ENCODE results near the gene AP1G1. TPM values are rescaled to one million over a fixed set of nuclear protein-coding genes. Genes with fewer than 3 reads are reported as not detected.

AP1G1 gene
- total RNA-seq, 1 donor from 2014 or later: 72.7 TPM

- peak; percentile 81 for TF ChIP-seq CTCF (IDR thresholded peaks at IDR 0.05)
- peaks cover 51% of the 10 kb centered on the region for H3K36me3 Mint-ChIP-seq (ENCODE audit: unreplicated experiment)
- H3K4me1 Mint-ChIP-seq (ENCODE audit: unreplicated experiment): no peaks in the 10 kb centered on the region
- H3K27ac Mint-ChIP-seq (ENCODE audit: unreplicated experiment): no peak overlapping the region
- no peaks in the 10 kb centered on the region for H3K27me3 Mint-ChIP-seq (ENCODE audit: unreplicated experiment)
- no peak overlapping the region for H3K4me3 Mint-ChIP-seq (ENCODE audit: unreplicated experiment)
- DNase-seq (ENCODE audit: extremely low spot score, unreplicated experiment): no peak
- H3K9me3 Mint-ChIP-seq (ENCODE audit: unreplicated experiment): no peaks in the 10 kb centered on the region
These were observed 62.1 kb downstream of the AP1G1 start for GRCh38 chr16:71746442-71747046.

- no peak overlapping the region for H3K4me3 Mint-ChIP-seq (ENCODE audit: unreplicated experiment)
- DNase-seq (ENCODE audit: extremely low spot score, unreplicated experiment): no peak
- no peaks in the 10 kb centered on the region for H3K4me1 Mint-ChIP-seq (ENCODE audit: unreplicated experiment)
- no peaks in the 10 kb centered on the region for H3K27me3 Mint-ChIP-seq (ENCODE audit: unreplicated experiment)
- no peaks in the 10 kb centered on the region for H3K9me3 Mint-ChIP-seq (ENCODE audit: unreplicated experiment)
- peaks cover 51% of the 10 kb centered on the region for H3K36me3 Mint-ChIP-seq (ENCODE audit: unreplicated experiment)
- TF ChIP-seq CTCF (IDR thresholded peaks at IDR 0.05): no peak
- no peak overlapping the region for H3K27ac Mint-ChIP-seq (ENCODE audit: unreplicated experiment)
These were observed 69.8 kb downstream of the AP1G1 start for GRCh38 chr16:71738855-71739254.

GRCh38 chr16:71737501-71737900 is 71.1 kb downstream of the AP1G1 start:
- TF ChIP-seq CTCF (IDR thresholded peaks at IDR 0.05): no peak
- Mint-ChIP-seq H3K9me3 (ENCODE audit: unreplicated experiment) (no peaks in the 10 kb centered on the region), H3K27ac (ENCODE audit: unreplicated experiment) (no peak overlapping the region), H3K4me3 (ENCODE audit: unreplicated experiment) (no peak overlapping the region), H3K27me3 (ENCODE audit: unreplicated experiment) (no peaks in the 10 kb centered on the region), H3K4me1 (ENCODE audit: unreplicated experiment) (no peaks in the 10 kb centered on the region), H3K36me3 (ENCODE audit: unreplicated experiment) (peaks cover 58% of the 10 kb centered on the region)
- no peak for DNase-seq (ENCODE audit: extremely low spot score, unreplicated experiment)

GRCh38 chr16:71734511-71734910 is 74.1 kb downstream of the AP1G1 start:
- Mint-ChIP-seq H3K4me1 (ENCODE audit: unreplicated experiment) (no peaks in the 10 kb centered on the region), H3K27me3 (ENCODE audit: unreplicated experiment) (no peaks in the 10 kb centered on the region), H3K27ac (ENCODE audit: unreplicated experiment) (no peak overlapping the region), H3K4me3 (ENCODE audit: unreplicated experiment) (no peak overlapping the region), H3K9me3 (ENCODE audit: unreplicated experiment) (no peaks in the 10 kb centered on the region), H3K36me3 (ENCODE audit: unreplicated experiment) (peaks cover 60% of the 10 kb centered on the region)
- no peak for DNase-seq (ENCODE audit: extremely low spot score, unreplicated experiment)
- no peak for TF ChIP-seq CTCF (IDR thresholded peaks at IDR 0.05)

GRCh38 chr16:71732587-71732986 is 76.0 kb downstream of the AP1G1 start:
- H3K36me3 Mint-ChIP-seq (ENCODE audit: unreplicated experiment): peaks cover 48% of the 10 kb centered on the region
- no peak overlapping the region for H3K27ac Mint-ChIP-seq (ENCODE audit: unreplicated experiment)
- H3K9me3 Mint-ChIP-seq (ENCODE audit: unreplicated experiment): no peaks in the 10 kb centered on the region
- no peak for TF ChIP-seq CTCF (IDR thresholded peaks at IDR 0.05)
- no peaks in the 10 kb centered on the region for H3K27me3 Mint-ChIP-seq (ENCODE audit: unreplicated experiment)
- no peak for DNase-seq (ENCODE audit: extremely low spot score, unreplicated experiment)
- no peak overlapping the region for H3K4me3 Mint-ChIP-seq (ENCODE audit: unreplicated experiment)
- H3K4me1 Mint-ChIP-seq (ENCODE audit: unreplicated experiment): no peaks in the 10 kb centered on the region
